CD4-positive, alpha-beta memory T cell (primary cell): ENCODE results near the gene KIAA0319L. TPM values are rescaled to one million over a fixed set of nuclear protein-coding genes. Genes with fewer than 3 reads are reported as not detected.
A peak's percentile ranks its signal among the peaks of the same experiment; 100 is the strongest.
"Not testable (repeated sequence)": the region's sequence is repeated elsewhere in the genome, so short reads cannot be mapped to it uniquely, and the experiment has no call there.

Experiments
- CTCF ChIA-PET: fragments of 350-600 bp; sonication (Branson Sonifier 250); formaldehyde crosslinking; loops from one replicate; lab custom pipeline; 2021; ENCODE audit warnings: inconsistent platforms; ENCODE audit not compliant: partially characterized antibody; lab: Charles Lee
- POLR2A ChIA-PET: fragments of 350-600 bp; sonication (Branson Sonifier 250); formaldehyde crosslinking; loops from one replicate; lab custom pipeline; 2021; ENCODE audit not compliant: partially characterized antibody; lab: Charles Lee
- DNase-seq, 5 donors: peaks; one replicate each; pipeline versions ENCODE4 v3.0.0 to v3.0.0-alpha.2; 2020 to 2022; ENCODE audit warnings: mixed read lengths in 1 of 5
- H3K27ac ChIP-seq: one replicate; pipeline ENCODE4 v1.7.0; 2013; ENCODE audit warnings: low read depth, low read length
- H3K27me3 ChIP-seq: 2 replicates; pipeline ENCODE4 v1.7.0; 2013; ENCODE audit warnings: mild to moderate bottlenecking, low read length, moderate library complexity; ENCODE audit not compliant: insufficient read depth
- H3K36me3 ChIP-seq: 2 replicates; pipeline ENCODE4 v1.7.0; 2013; ENCODE audit warnings: mild to moderate bottlenecking, low read length, moderate library complexity; ENCODE audit not compliant: insufficient read depth
- H3K4me1 ChIP-seq: 2 replicates; pipeline ENCODE4 v1.7.0; 2013; ENCODE audit warnings: mild to moderate bottlenecking, low read length, moderate library complexity; ENCODE audit not compliant: insufficient read depth
- H3K4me3 ChIP-seq, 2 donors: one replicate each; pipeline ENCODE4 v1.7.0; 2013; ENCODE audit warnings: low read length in 2 of 2, mild to moderate bottlenecking in 1 of 2
- H3K9me3 ChIP-seq, 2 donors: one replicate each; pipeline ENCODE4 v1.7.0; 2013; ENCODE audit warnings: low read length in 2 of 2, control low read depth in 1 of 2; ENCODE audit not compliant: control insufficient read depth in 1 of 2
- H3K27ac Mint-ChIP-seq, 7 donors: one replicate each; pipeline ENCODE4 v1.8.0; 2020 to 2021; ENCODE audit warnings: mixed read lengths in 7 of 7, mild to moderate bottlenecking in 6 of 7, inconsistent platforms in 3 of 7, moderate library complexity in 3 of 7
- H3K27me3 Mint-ChIP-seq, 2 donors: one replicate each; pipeline ENCODE4 v1.8.0; 2020 to 2021; ENCODE audit warnings: mixed read lengths in 2 of 2
- H3K36me3 Mint-ChIP-seq, 2 donors: one replicate each; pipeline ENCODE4 v1.8.0; 2020 to 2021; ENCODE audit warnings: mixed read lengths in 2 of 2, inconsistent platforms in 1 of 2, mild to moderate bottlenecking in 1 of 2
- H3K4me1 Mint-ChIP-seq, 4 donors: one replicate each; pipeline ENCODE4 v1.8.0; 2020 to 2021; ENCODE audit warnings: mixed read lengths in 4 of 4, mild to moderate bottlenecking in 1 of 4
- H3K4me3 Mint-ChIP-seq, 8 donors: one replicate each; pipeline ENCODE4 v1.8.0; 2020 to 2021; ENCODE audit warnings: mixed read lengths in 8 of 8, mild to moderate bottlenecking in 7 of 8, moderate library complexity in 6 of 8, inconsistent platforms in 3 of 8
- H3K9me3 Mint-ChIP-seq, 8 donors: one replicate each; pipeline ENCODE4 v1.8.0; 2020 to 2021; ENCODE audit warnings: mixed read lengths in 8 of 8, mild to moderate bottlenecking in 5 of 8, inconsistent platforms in 3 of 8, moderate library complexity in 1 of 8
- intact Hi-C: fragments of 100-400 bp; cut with micrococcal nuclease; formaldehyde crosslinking; loops from one replicate; pipeline ENCODE4 v1.15.1; 2023
- polyA plus RNA-seq, 2 donors: library from polyadenylated mRNA; unstranded; fragments of 300-500 nt; fragmentation: Illumina TruSeq; gene quantifications; one replicate each; pipeline ENCODE4 v1.2.3, GENCODE V29; 2021
- total RNA-seq, 2 experiments: library from RNA; stranded (reverse); gene quantifications; one replicate each; pipeline ENCODE4 v1.2.3, GENCODE V29; 2021

Gene KIAA0319L
- total and polyA plus RNA-seq, 4 experiments from 2014 or later, result 12.7 to 82.9 (median 54.3) TPM

GRCh38 chr1:35486858-35487408 lies 70.3 kb downstream of the KIAA0319L start:
- Histone ChIP-seq H3K36me3 (no peaks in the 10 kb centered on the region), H3K9me3 (no peaks in the 10 kb centered on the region), H3K4me1 (peaks cover 13% of the 10 kb centered on the region), H3K4me3 (no peak overlapping the region), H3K27me3 (no peaks in the 10 kb centered on the region), H3K27ac (no peak overlapping the region)
- CTCF ChIA-PET, result interaction anchor here (1.2 to 2.8 kb wide), 2 partner anchors 18 to 35 kb away, joined by 3 to 13 read pairs; no protein-coding TSS in a partner anchor
- Mint-ChIP-seq H3K9me3 (peaks cover 0 to 13% (median 3%) of the 10 kb centered on the region in 8 donors), H3K4me3 (no peak overlapping the region), H3K27ac (peak overlapping the region in 2 of 7 donors; percentile 2 to 37), H3K27me3 (no peaks in the 10 kb centered on the region), H3K4me1 (peaks cover 12 to 22% (median 19%) of the 10 kb centered on the region in 4 donors), H3K36me3 (peaks cover 20 to 47% of the 10 kb centered on the region in 2 donors)
- intact Hi-C loops, result no loop called here
- no peak for DNase-seq
- POLR2A ChIA-PET, result no interaction called here

GRCh38 chr1:35481229-35481628 lies 76.0 kb downstream of the KIAA0319L start:
- intact Hi-C loops, result no loop called here
- Mint-ChIP-seq H3K4me3 (no peak overlapping the region), H3K4me1 (peaks cover 0 to 4% (median 0%) of the 10 kb centered on the region in 4 donors), H3K27ac (no peak overlapping the region), H3K36me3 (peaks cover 20 to 29% of the 10 kb centered on the region in 2 donors), H3K9me3 (no peaks in the 10 kb centered on the region), H3K27me3 (no peaks in the 10 kb centered on the region)
- Histone ChIP-seq H3K27me3 (no peaks in the 10 kb centered on the region), H3K4me1 (no peaks in the 10 kb centered on the region), H3K4me3 (no peak overlapping the region), H3K27ac (no peak overlapping the region), H3K36me3 (peaks cover 4% of the 10 kb centered on the region), H3K9me3 (no peaks in the 10 kb centered on the region)
- ChIA-PET CTCF (interaction anchor here (1.3 kb wide), 1 partner anchor 30 kb away, joined by 5 read pairs; no protein-coding TSS in a partner anchor), POLR2A (no interaction called here)
- DNase-seq, result no peak

DNA sequence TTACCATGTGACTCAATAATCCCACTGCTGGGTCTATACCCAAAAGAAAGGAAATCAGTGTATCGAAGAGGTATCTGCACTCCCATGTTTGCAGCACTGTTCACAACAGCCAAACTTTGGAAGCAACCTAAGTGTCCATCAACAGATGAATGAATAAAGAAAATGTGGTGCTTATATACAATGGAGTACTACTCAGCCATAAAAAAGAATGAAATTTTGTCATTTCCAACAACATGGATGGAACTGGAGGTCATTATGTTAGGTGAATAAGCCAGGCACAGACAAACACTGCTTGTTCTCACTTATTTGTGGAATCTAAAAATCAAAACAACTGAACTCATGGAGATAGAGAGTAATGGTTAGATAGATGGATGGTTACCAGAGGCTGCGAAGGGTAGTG lies 79.3 kb downstream of the KIAA0319L start:
- H3K4me1 Mint-ChIP-seq, result peaks cover 0 to 8% (median 1%) of the 10 kb centered on the region in 4 donors
- ChIA-PET POLR2A (no interaction called here), CTCF (no interaction called here)
- no peak overlapping the region for H3K4me3 Mint-ChIP-seq
- H3K9me3 ChIP-seq, result no peaks in the 10 kb centered on the region
- no peak overlapping the region for H3K27ac ChIP-seq
- no peak overlapping the region for H3K4me3 ChIP-seq
- H3K27ac Mint-ChIP-seq, result no peak overlapping the region
- intact Hi-C loops, result no loop called here
- H3K27me3 Mint-ChIP-seq, result no peaks in the 10 kb centered on the region
- no peaks in the 10 kb centered on the region for H3K9me3 Mint-ChIP-seq
- H3K36me3 Mint-ChIP-seq, result peaks cover 40 to 45% of the 10 kb centered on the region in 2 donors
- DNase-seq, result no peak
- peaks cover 8% of the 10 kb centered on the region for H3K36me3 ChIP-seq
- H3K4me1 ChIP-seq, result no peaks in the 10 kb centered on the region
- no peaks in the 10 kb centered on the region for H3K27me3 ChIP-seq

- no peaks in the 10 kb centered on the region for H3K27me3 Mint-ChIP-seq
- peak overlapping the region in 2 of 7 donors; percentile 49 to 72 for H3K27ac Mint-ChIP-seq
- H3K4me1 Mint-ChIP-seq, result peaks cover 0 to 8% (median 1%) of the 10 kb centered on the region in 4 donors
- no peaks in the 10 kb centered on the region for H3K27me3 ChIP-seq
- intact Hi-C loops, result no loop called here
- H3K36me3 ChIP-seq, result peaks cover 9% of the 10 kb centered on the region
- no peaks in the 10 kb centered on the region for H3K9me3 Mint-ChIP-seq
- H3K27ac ChIP-seq, result no peak overlapping the region
- ChIA-PET POLR2A (interaction anchor here (1.4 kb wide), 1 partner anchor 81 kb away, joined by 4 read pairs; the partner anchor contains the start of genes KIAA0319L and NCDN), CTCF (interaction anchor here (1.9 to 3.0 kb wide), 2 partner anchors 25 to 93 kb away, joined by 7 to 16 read pairs; no protein-coding TSS in a partner anchor)
- DNase-seq, result no peak
- peaks cover 51% of the 10 kb centered on the region in 2 donors for H3K36me3 Mint-ChIP-seq
- no peak overlapping the region for H3K4me3 ChIP-seq
- no peaks in the 10 kb centered on the region for H3K4me1 ChIP-seq
- no peaks in the 10 kb centered on the region for H3K9me3 ChIP-seq
- no peak overlapping the region for H3K4me3 Mint-ChIP-seq
Observed at GRCh38 chr1:35475856-35476674, 81.1 kb downstream of the KIAA0319L start.

GRCh38 chr1:35475356-35475755 lies 81.8 kb downstream of the KIAA0319L start:
- no peaks in the 10 kb centered on the region for H3K27me3 Mint-ChIP-seq
- ChIA-PET CTCF (interaction anchor here (1.9 to 3.0 kb wide), 2 partner anchors 24 to 93 kb away, joined by 7 to 16 read pairs; no protein-coding TSS in a partner anchor), POLR2A (interaction anchor here (1.4 kb wide), 1 partner anchor 82 kb away, joined by 4 read pairs; the partner anchor contains the start of genes KIAA0319L and NCDN)
- no peak overlapping the region for H3K27ac ChIP-seq
- peaks cover 54 to 56% of the 10 kb centered on the region in 2 donors for H3K36me3 Mint-ChIP-seq
- H3K4me1 ChIP-seq, result no peaks in the 10 kb centered on the region
- H3K27me3 ChIP-seq, result no peaks in the 10 kb centered on the region
- H3K9me3 ChIP-seq, result no peaks in the 10 kb centered on the region
- H3K4me1 Mint-ChIP-seq, result peaks cover 0 to 11% (median 2%) of the 10 kb centered on the region in 4 donors
- H3K4me3 Mint-ChIP-seq, result no peak overlapping the region
- no peak overlapping the region for H3K4me3 ChIP-seq
- H3K27ac Mint-ChIP-seq, result peak overlapping the region in 4 of 7 donors; percentile 39 to 72 (median 48)
- intact Hi-C loops, result no loop called here
- no peak for DNase-seq
- peaks cover 15% of the 10 kb centered on the region for H3K36me3 ChIP-seq
- H3K9me3 Mint-ChIP-seq, result no peaks in the 10 kb centered on the region

DNA sequence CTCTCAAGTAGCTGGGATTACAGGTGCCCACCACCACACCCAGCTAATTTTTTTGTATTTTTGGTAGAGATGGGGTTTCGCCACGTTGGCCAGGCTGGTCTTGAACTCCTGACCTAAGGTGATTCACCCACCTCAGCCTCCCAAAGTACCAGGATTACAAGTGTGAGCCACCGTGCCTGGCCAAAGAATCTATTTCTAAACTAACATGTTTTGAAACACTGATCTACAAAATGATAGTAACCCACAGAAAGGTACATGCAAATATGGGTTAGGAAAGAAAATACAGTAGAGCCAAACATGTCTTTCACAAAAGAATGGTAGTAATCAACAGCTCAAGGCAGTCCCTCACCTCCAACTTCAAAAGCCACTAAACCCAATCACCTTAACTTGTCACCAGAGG lies 84.0 kb downstream of the KIAA0319L start:
- POLR2A ChIA-PET, DNase-seq, H3K9me3 ChIP-seq, H3K4me1 ChIP-seq, H3K4me1 Mint-ChIP-seq, intact Hi-C loops, H3K9me3 Mint-ChIP-seq, H3K27ac ChIP-seq, H3K4me3 ChIP-seq, H3K4me3 Mint-ChIP-seq, H3K27me3 ChIP-seq, H3K27me3 Mint-ChIP-seq: not testable (repeated sequence)
- H3K36me3 ChIP-seq, result peaks cover 20% of the 10 kb centered on the region
- Mint-ChIP-seq H3K27ac (peak overlapping the region in 2 of 7 donors; percentile 6 to 89), H3K36me3 (peaks cover 63 to 71% of the 10 kb centered on the region in 2 donors)
- CTCF ChIA-PET, result interaction anchor here (1.0 to 3.0 kb wide), 3 partner anchors 22 to 92 kb away, joined by 3 to 16 read pairs (median 3); partner anchors contain the start of genes KIAA0319L and NCDN
